Thoracic aorta (tissue), 2 donors: ENCODE data around the gene AUTS2. TPM values are rescaled to one million over a fixed set of nuclear protein-coding genes. Genes with fewer than 3 reads are reported as not detected.

Experiments
- ATAC-seq: fragments of 150-250 bp; one replicate; pipeline ENCODE4 v1.8.0; 2017; ENCODE audit warnings: low read depth; ENCODE audit not compliant: insufficient number of reproducible peaks, low FRiP score
- DNase-seq: peaks from one replicate; pipeline ENCODE4 v3.0.0-alpha.2; 2020; ENCODE audit warnings: low spot score
- H3K27ac ChIP-seq, 2 donors: fragments of 200-600 bp; sonication (generic); 1 replicate in 1 of 2; 2 replicates in 1 of 2; pipeline ENCODE4 v1.5.1; 2016; ENCODE audit warnings: mild to moderate bottlenecking in 2 of 2, moderate library complexity in 2 of 2
- H3K27me3 ChIP-seq: fragments of 200-600 bp; sonication (generic); replicated peaks from 2 replicates; pipeline ENCODE4 v1.6.0; 2016; ENCODE audit warnings: mild to moderate bottlenecking; ENCODE audit not compliant: insufficient read depth
- H3K36me3 ChIP-seq: fragments of 200-600 bp; sonication (generic); one replicate; pipeline ENCODE4 v1.5.1; 2016
- H3K4me1 ChIP-seq, 2 donors: fragments of 200-600 bp; sonication (generic); 1 replicate in 1 of 2; 2 replicates in 1 of 2; pipeline versions ENCODE4 v1.5.1 to v1.6.0; 2016; ENCODE audit warnings: low read depth in 2 of 2, mild to moderate bottlenecking in 1 of 2; ENCODE audit not compliant: control insufficient read depth in 1 of 2
- H3K4me3 ChIP-seq: fragments of 200-600 bp; sonication (generic); 2 replicates; pipeline ENCODE4 v1.5.1; 2016; ENCODE audit warnings: mild to moderate bottlenecking
- H3K9me3 ChIP-seq: fragments of 200-600 bp; sonication (generic); 2 replicates; pipeline ENCODE4 v1.5.1; 2016
- total RNA-seq, 2 donors: library from RNA; depleted of rRNA; stranded (reverse); fragments of >200 nt; gene quantifications; one replicate each; pipeline versions ENCODE4 v1.1.0 to v1.2.3, GENCODE V29; 2016
- TF ChIP-seq, protein P1 (sequence below): fragments of 200-600 bp; sonication (generic); IDR thresholded peaks from one replicate; pipeline ENCODE4 v1.5.1; 2019; ENCODE audit warnings: antibody characterized with exemption

Gene AUTS2
- total RNA-seq, 2 donors from 2014 or later = 49.4 to 101 TPM

DNA sequence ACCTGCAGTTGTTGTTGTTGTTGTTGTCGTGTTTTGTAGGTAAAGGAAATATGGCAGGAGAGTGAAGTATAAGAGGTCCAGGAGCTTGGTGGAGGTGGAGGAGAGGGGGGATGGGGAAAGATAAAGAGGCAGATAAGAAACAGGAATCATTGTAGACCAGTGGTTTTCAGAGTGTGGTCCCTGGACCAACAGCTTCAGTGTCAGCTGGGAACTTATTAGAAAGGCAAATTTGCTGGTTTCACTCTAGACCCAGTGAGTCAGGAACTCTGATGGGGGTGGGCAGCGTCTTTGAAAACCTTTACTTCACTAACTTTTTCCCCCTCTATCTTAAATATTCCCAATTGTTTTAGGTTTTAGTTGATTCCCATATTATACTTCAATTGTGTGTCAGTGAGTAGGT is 241.5 kb downstream of the AUTS2 start:
- Histone ChIP-seq H3K27ac (no peak overlapping the region), H3K9me3 (no peaks in the 10 kb centered on the region), H3K4me3 (no peak overlapping the region), H3K27me3 (no peaks in the 10 kb centered on the region), H3K4me1 (no peaks in the 10 kb centered on the region), H3K36me3 (no peaks in the 10 kb centered on the region)
- DNase-seq = no peak
- TF ChIP-seq, protein P1, sequence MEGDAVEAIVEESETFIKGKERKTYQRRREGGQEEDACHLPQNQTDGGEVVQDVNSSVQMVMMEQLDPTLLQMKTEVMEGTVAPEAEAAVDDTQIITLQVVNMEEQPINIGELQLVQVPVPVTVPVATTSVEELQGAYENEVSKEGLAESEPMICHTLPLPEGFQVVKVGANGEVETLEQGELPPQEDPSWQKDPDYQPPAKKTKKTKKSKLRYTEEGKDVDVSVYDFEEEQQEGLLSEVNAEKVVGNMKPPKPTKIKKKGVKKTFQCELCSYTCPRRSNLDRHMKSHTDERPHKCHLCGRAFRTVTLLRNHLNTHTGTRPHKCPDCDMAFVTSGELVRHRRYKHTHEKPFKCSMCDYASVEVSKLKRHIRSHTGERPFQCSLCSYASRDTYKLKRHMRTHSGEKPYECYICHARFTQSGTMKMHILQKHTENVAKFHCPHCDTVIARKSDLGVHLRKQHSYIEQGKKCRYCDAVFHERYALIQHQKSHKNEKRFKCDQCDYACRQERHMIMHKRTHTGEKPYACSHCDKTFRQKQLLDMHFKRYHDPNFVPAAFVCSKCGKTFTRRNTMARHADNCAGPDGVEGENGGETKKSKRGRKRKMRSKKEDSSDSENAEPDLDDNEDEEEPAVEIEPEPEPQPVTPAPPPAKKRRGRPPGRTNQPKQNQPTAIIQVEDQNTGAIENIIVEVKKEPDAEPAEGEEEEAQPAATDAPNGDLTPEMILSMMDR = no peak
- ATAC-seq = no peak

DNA sequence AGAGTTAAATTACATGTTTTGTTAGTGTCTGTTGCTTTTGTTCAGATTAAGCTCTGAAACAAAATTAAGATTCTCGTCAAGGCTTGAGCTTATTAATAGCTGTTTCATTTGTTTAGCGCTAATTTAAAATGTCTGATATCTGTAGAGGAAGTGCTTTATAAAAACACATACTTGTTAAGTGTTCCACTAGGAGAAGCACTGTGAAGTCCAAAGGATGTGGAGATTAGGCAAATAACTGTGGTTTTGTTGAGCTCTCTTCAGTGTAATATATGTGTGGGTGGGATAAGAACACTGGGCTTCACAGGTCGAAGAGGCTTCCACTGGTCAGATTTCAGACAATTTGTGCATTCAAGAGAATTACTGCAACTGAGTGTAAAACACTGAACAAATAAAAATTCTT is 242.0 kb downstream of the AUTS2 start:
- Histone ChIP-seq H3K27ac (no peak overlapping the region), H3K4me3 (no peak overlapping the region), H3K27me3 (no peaks in the 10 kb centered on the region), H3K9me3 (no peaks in the 10 kb centered on the region), H3K36me3 (no peaks in the 10 kb centered on the region), H3K4me1 (no peaks in the 10 kb centered on the region)
- no peak for DNase-seq
- TF ChIP-seq, protein P1 = no peak
- no peak for ATAC-seq

DNA sequence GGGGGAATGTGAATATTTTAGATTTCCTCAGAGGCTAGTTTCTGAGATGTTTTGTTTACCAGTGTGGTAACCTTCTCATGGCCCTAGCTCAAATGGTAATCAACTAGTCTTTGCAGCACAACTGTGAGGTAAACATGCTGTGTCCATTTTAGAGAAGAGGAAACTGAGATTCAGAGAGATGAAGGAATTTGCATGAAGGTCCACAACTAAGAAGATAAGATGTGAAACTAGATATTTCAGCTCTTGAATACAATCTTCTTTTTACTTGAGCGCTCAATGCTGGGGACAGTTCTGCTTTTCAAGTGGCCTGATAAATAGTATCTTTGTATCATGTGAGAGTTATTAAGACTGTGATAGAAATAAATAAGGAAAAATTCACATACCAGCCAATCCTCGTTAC is 245.4 kb downstream of the AUTS2 start:
- ATAC-seq = no peak
- DNase-seq = no peak
- no peaks in the 10 kb centered on the region for H3K4me1 ChIP-seq

DNA sequence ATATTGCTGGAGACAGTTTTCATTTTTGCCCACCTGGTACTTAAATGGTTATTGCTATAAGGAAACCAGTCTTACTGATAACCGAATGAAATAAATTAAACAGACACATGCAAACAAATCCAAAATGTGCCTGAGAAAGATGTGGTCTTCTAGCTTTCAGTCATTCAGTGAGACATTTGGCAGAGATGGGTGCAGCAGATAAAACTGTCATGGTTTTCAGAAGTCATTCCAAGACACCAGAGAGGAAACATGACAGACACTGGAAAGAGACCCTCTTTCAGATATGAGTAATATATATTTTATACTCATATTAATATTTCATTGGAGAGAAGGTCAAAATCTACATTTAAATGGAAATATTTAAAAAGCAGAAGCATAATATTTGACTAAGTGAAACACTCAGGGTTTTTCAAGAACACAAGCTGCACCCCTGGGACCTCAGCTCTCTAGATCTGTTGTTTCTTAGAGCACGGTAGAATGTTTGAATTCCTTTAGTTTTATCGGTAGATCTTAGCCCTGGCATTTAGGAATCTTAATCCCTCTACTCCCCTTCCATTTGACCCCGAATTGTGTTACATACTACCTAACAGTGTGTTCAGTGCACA is 246.1 kb downstream of the AUTS2 start:
- DNase-seq = no peak
- H3K9me3 ChIP-seq = no peaks in the 10 kb centered on the region

More for the DNA sequence above, 245.4 kb downstream of the AUTS2 start:
- Histone ChIP-seq H3K27ac (no peak overlapping the region), H3K36me3 (no peaks in the 10 kb centered on the region), H3K9me3 (no peaks in the 10 kb centered on the region), H3K27me3 (no peaks in the 10 kb centered on the region), H3K4me3 (no peak overlapping the region)
- TF ChIP-seq, protein P1 = no peak

DNA sequence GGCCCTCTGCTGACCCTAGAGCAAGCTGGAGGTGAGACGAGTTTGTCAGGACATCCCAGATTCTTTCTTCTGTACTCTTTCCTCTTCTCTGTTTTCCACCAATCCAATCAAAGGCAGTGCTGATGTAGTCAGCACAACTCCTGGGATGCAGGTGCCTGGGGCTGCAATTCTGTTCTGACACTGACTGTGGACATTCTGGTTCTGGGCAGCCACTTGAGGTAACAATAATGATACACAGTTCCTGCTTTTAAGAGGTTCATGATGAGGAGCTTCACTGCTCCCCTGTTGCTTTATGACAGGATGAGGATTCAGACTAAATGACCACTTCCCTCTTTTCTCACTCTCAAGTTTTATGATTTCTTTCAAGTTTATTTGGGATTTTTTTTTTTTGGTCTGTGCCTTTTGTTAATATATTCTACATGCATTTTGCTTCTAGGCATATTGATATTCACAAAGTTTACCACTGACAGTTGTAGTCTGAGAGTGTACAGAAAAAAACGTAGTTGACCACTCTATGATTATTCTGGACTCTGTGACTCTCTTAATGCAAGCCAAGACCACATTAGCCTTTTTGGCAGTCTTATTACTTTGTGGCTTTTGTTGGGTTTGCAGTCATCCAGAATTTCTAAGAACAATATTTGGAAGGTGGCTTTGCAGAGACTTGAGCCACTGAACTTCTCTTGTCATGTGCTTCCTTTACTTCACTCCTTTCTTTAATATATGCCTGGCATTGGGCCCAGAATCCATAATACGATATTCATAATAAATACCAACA is 247.6 kb downstream of the AUTS2 start:
- Histone ChIP-seq H3K4me1 (no peaks in the 10 kb centered on the region), H3K36me3 (no peaks in the 10 kb centered on the region), H3K27ac (no peak overlapping the region), H3K4me3 (no peak overlapping the region), H3K9me3 (no peaks in the 10 kb centered on the region), H3K27me3 (no peaks in the 10 kb centered on the region)
- no peak for ATAC-seq
- no peak for DNase-seq
- TF ChIP-seq, protein P1 = no peak

More for the DNA sequence above, 246.1 kb downstream of the AUTS2 start:
- Histone ChIP-seq H3K27ac (no peak overlapping the region), H3K36me3 (no peaks in the 10 kb centered on the region), H3K4me3 (no peak overlapping the region), H3K27me3 (no peaks in the 10 kb centered on the region), H3K4me1 (no peaks in the 10 kb centered on the region)
- TF ChIP-seq, protein P1 = no peak
- no peak for ATAC-seq
